Stimulated activated naive B cell treated with anti-CD40 and anti-IgM and Interleukin-4, amounts not matched to agents 10 μg/mL and 1 μg/mL and 100 μg/mL, for 72 hours (primary cell): Measurements from ENCODE around the gene WDFY4.

Experiments used
- ATAC-seq, 2 donors: fragments of 150-1000 bp; cut with Tn5 transposase; replicated peaks; 2 replicates each; pipeline ENCODE4 v1.10.0; 2021; ENCODE audit warnings: moderate library complexity in 1 of 2
- DNase-seq: peaks from one replicate; pipeline ENCODE4 v3.0.0; 2021
- H3K27ac Mint-ChIP-seq: one replicate; pipeline ENCODE4 v1.8.0; 2022; ENCODE audit warnings: mild to moderate bottlenecking, mixed read lengths
- H3K27me3 Mint-ChIP-seq, 2 donors: one replicate each; pipeline ENCODE4 v1.8.0; 2022; ENCODE audit warnings: mixed read lengths in 2 of 2
- H3K36me3 Mint-ChIP-seq, 2 donors: one replicate each; pipeline ENCODE4 v1.8.0; 2022; ENCODE audit warnings: mixed read lengths in 2 of 2, mild to moderate bottlenecking in 1 of 2
- H3K4me1 Mint-ChIP-seq, 2 donors: one replicate each; pipeline ENCODE4 v1.8.0; 2022; ENCODE audit warnings: mixed read lengths in 2 of 2, mild to moderate bottlenecking in 1 of 2
- H3K4me3 Mint-ChIP-seq, 2 donors: one replicate each; pipeline ENCODE4 v1.8.0; 2022; ENCODE audit warnings: mild to moderate bottlenecking in 2 of 2, mixed read lengths in 2 of 2, moderate library complexity in 1 of 2
- H3K9me3 Mint-ChIP-seq, 2 donors: one replicate each; pipeline ENCODE4 v1.8.0; 2022; ENCODE audit warnings: mixed read lengths in 2 of 2, mild to moderate bottlenecking in 1 of 2

WDFY4 gene

GRCh38 chr10:48948470-48949037 is 263.9 kb downstream of the WDFY4 start:
- Mint-ChIP-seq H3K27me3 (no peaks in the 10 kb centered on the region), H3K36me3 (peaks cover 59 to 75% of the 10 kb centered on the region in 2 donors), H3K27ac (peak overlapping the region; percentile 59)

GRCh38 chr10:48951707-48952106 is 267.0 kb downstream of the WDFY4 start:
- Mint-ChIP-seq H3K36me3 (peaks cover 59 to 68% of the 10 kb centered on the region in 2 donors), H3K9me3 (no peaks in the 10 kb centered on the region), H3K27ac (peak overlapping the region; percentile 60), H3K27me3 (no peaks in the 10 kb centered on the region), H3K4me3 (peak overlapping the region in 1 of 2 donors; percentile 48), H3K4me1 (peaks cover under 1 to 17% of the 10 kb centered on the region in 2 donors)
- DNase-seq (no peak), ATAC-seq (no peak)

More at GRCh38 chr10:48948470-48949037, 263.9 kb downstream of the WDFY4 start:
- no peak for ATAC-seq
- DNase-seq, result no peak
- H3K9me3 Mint-ChIP-seq, result no peaks in the 10 kb centered on the region
- no peak overlapping the region for H3K4me3 Mint-ChIP-seq
- peaks cover 0 to 17% of the 10 kb centered on the region in 2 donors for H3K4me1 Mint-ChIP-seq

- Mint-ChIP-seq H3K4me3 (no peak overlapping the region), H3K27me3 (no peaks in the 10 kb centered on the region), H3K27ac (peak overlapping the region; percentile 84), H3K4me1 (peaks cover 3 to 25% of the 10 kb centered on the region in 2 donors), H3K36me3 (peaks cover 56 to 61% of the 10 kb centered on the region in 2 donors), H3K9me3 (no peaks in the 10 kb centered on the region)
- DNase-seq (no peak), ATAC-seq (no peak)
Observed at GRCh38 chr10:48957361-48958151, 272.9 kb downstream of the WDFY4 start.

DNA sequence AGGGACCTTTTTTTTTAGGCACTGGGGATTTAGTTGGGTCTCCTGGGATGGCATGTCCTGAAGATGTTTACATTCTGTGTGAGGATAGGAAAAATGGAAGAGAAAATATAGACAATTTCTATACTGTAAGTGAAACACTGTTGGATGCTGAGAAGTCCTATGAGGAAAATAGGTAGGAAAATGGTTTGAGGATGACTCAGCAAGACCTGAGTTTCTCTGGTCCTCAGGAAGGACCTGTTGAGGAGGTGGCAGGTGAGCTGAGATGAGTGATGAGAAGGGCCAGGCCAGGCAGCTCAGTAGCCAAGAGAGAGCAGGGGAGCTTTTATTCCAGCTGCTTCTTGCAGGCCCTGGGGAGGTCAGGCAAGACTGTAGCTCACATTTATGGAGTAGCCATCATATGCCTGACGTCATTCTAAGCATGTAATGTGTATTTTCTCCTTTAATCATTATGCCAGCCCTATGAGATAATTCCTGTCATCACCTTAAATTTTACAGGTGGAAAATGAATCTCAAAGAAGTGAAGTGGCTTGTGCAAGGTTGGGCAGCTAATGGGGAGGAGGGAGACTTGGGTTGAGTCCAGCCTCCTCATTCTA is 274.0 kb downstream of the WDFY4 start:
- H3K9me3 Mint-ChIP-seq, result no peaks in the 10 kb centered on the region
- peak overlapping the region; percentile 84 for H3K27ac Mint-ChIP-seq
- peaks cover 3 to 20% of the 10 kb centered on the region in 2 donors for H3K4me1 Mint-ChIP-seq
- peaks cover 51 to 61% of the 10 kb centered on the region in 2 donors for H3K36me3 Mint-ChIP-seq
- H3K4me3 Mint-ChIP-seq, result no peak overlapping the region
- ATAC-seq (no peak), DNase-seq (no peak)
- no peaks in the 10 kb centered on the region for H3K27me3 Mint-ChIP-seq

GRCh38 chr10:48964038-48964437 is 279.4 kb downstream of the WDFY4 start:
- Mint-ChIP-seq H3K27me3 (no peaks in the 10 kb centered on the region), H3K4me3 (no peak overlapping the region), H3K27ac (peak overlapping the region; percentile 79), H3K4me1 (peaks cover 2 to 5% of the 10 kb centered on the region in 2 donors), H3K9me3 (no peaks in the 10 kb centered on the region), H3K36me3 (peaks cover 49 to 74% of the 10 kb centered on the region in 2 donors)
- ATAC-seq (no peak), DNase-seq (no peak)

DNA sequence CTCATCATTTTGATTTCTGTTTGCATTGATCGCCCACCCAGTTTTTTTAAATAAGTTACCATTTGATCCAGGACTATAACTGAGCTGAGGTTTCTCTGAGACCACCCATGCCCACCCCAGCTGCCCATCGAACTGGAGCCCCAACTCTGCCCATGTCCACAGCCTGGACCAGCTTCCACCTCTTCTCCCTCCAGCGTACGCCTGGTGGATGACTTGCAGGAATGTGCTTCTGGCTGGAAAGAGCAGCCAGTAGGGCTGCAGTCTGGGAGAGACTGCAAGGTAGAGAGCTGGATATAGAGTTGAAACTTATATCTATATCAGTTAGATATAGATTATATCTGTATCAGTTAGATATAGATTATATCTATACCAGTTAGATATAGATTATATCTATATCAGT is 280.8 kb downstream of the WDFY4 start:
- DNase-seq, result no peak
- no peak for ATAC-seq
- Mint-ChIP-seq H3K4me1 (peaks cover 0 to 2% of the 10 kb centered on the region in 2 donors), H3K9me3 (no peaks in the 10 kb centered on the region), H3K27ac (peak overlapping the region; percentile 76), H3K27me3 (no peaks in the 10 kb centered on the region), H3K36me3 (peaks cover 52 to 76% of the 10 kb centered on the region in 2 donors), H3K4me3 (no peak overlapping the region)

- no peak for DNase-seq
- Mint-ChIP-seq H3K9me3 (no peaks in the 10 kb centered on the region), H3K36me3 (peaks cover 60 to 78% of the 10 kb centered on the region in 2 donors), H3K27me3 (no peaks in the 10 kb centered on the region), H3K4me3 (peak overlapping the region in 1 of 2 donors; percentile 32), H3K27ac (peak overlapping the region; percentile 62), H3K4me1 (peaks cover 0 to 2% of the 10 kb centered on the region in 2 donors)
- ATAC-seq, result no peak
Observed at GRCh38 chr10:48968036-48968435, 283.4 kb downstream of the WDFY4 start.

DNA sequence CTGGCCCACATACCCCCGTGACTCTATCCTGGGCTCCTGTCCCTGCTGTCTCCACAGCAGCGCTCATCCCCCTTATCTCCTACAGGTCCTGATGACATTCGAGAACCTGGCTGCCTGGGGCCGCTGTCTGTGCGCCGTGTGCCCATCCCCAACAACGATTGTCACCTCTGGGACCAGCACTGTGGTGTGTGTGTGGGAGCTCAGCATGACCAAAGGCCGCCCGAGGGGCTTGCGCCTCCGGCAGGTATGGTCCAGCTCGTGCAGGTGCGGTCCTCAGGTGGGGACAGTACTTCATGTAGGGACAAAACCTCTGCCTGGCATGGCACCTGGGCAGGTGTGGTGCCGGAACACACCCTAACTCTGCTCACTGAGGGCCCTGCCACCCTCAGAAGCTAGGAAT is 285.4 kb downstream of the WDFY4 start:
- Mint-ChIP-seq H3K9me3 (no peaks in the 10 kb centered on the region), H3K4me3 (no peak overlapping the region), H3K4me1 (no peaks in the 10 kb centered on the region), H3K27me3 (no peaks in the 10 kb centered on the region), H3K36me3 (peaks cover 62 to 75% of the 10 kb centered on the region in 2 donors), H3K27ac (peak overlapping the region; percentile 49)
- ATAC-seq (no peak), DNase-seq (no peak)

DNA sequence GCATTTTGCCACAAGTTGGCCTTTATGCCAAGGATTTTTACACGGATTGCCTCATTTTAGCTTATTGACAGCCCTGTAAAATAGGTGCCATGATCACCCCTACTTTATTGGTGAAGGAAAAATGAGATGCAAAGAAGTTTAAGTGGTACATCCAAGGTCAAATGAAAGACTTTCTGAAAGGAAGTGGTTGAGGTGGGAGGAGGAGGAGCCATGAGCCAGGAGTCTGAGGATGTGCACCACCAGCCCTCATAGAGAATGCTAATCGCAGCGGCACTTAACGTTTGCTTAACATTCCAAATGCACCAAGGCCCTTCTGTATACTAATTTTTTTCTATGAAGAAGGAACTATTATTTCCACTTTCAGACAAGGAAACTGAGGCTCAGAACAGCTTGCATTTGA is 286.0 kb downstream of the WDFY4 start:
- no peaks in the 10 kb centered on the region for H3K9me3 Mint-ChIP-seq
- peaks cover 0 to 2% of the 10 kb centered on the region in 2 donors for H3K4me1 Mint-ChIP-seq
- no peak overlapping the region for H3K27ac Mint-ChIP-seq
- ATAC-seq (no peak), DNase-seq (no peak)
- no peak overlapping the region for H3K4me3 Mint-ChIP-seq
- peaks cover 61 to 76% of the 10 kb centered on the region in 2 donors for H3K36me3 Mint-ChIP-seq
- H3K27me3 Mint-ChIP-seq, result no peaks in the 10 kb centered on the region

- no peak for DNase-seq
- H3K4me1 Mint-ChIP-seq, result peaks cover 0 to 3% of the 10 kb centered on the region in 2 donors
- peak overlapping the region; percentile 68 for H3K27ac Mint-ChIP-seq
- no peaks in the 10 kb centered on the region for H3K9me3 Mint-ChIP-seq
- ATAC-seq, result no peak
- H3K36me3 Mint-ChIP-seq, result peaks cover 70 to 82% of the 10 kb centered on the region in 2 donors
- H3K27me3 Mint-ChIP-seq, result no peaks in the 10 kb centered on the region
- H3K4me3 Mint-ChIP-seq, result no peak overlapping the region
Observed at GRCh38 chr10:48973065-48973464, 288.4 kb downstream of the WDFY4 start.

- Mint-ChIP-seq H3K4me1 (peaks cover 0 to 3% of the 10 kb centered on the region in 2 donors), H3K9me3 (no peaks in the 10 kb centered on the region), H3K27ac (peak overlapping the region; percentile 31), H3K36me3 (peaks cover 75 to 87% of the 10 kb centered on the region in 2 donors), H3K27me3 (no peaks in the 10 kb centered on the region), H3K4me3 (no peak overlapping the region)
- ATAC-seq (no peak), DNase-seq (no peak)
Observed at GRCh38 chr10:48974510-48975156, 290.0 kb downstream of the WDFY4 start.

DNA sequence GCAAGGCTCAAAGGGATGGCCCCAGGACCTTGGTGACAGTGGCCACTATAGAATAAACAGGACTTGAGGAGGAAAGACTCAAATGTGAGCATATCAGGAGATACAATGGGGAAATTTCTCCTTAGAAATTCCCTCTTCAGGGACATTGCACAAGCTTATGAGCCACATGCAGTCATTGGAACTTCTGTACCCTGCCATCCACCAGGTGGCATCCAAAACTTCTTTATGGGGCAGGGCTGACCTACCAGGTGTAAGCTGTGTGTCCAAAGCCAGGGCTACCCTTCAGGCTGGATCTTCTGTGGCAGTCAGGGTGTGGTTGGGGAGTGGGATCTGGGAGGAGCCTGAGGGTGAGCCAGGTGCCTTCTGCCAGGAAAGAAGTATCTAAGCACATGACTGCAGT is 291.5 kb downstream of the WDFY4 start:
- Mint-ChIP-seq H3K9me3 (no peaks in the 10 kb centered on the region), H3K27me3 (no peaks in the 10 kb centered on the region), H3K4me1 (peaks cover 0 to 3% of the 10 kb centered on the region in 2 donors), H3K4me3 (no peak overlapping the region), H3K36me3 (peaks cover 64 to 86% of the 10 kb centered on the region in 2 donors), H3K27ac (peak overlapping the region; percentile 5)
- DNase-seq (no peak), ATAC-seq (peak; percentile 27 to 31)

- ATAC-seq, result no peak
- peak overlapping the region; percentile 80 for H3K27ac Mint-ChIP-seq
- H3K36me3 Mint-ChIP-seq, result peaks cover 63 to 86% of the 10 kb centered on the region in 2 donors
- H3K4me1 Mint-ChIP-seq, result peaks cover 0 to 4% of the 10 kb centered on the region in 2 donors
- no peak overlapping the region for H3K4me3 Mint-ChIP-seq
- DNase-seq, result no peak
- H3K9me3 Mint-ChIP-seq, result no peaks in the 10 kb centered on the region
- H3K27me3 Mint-ChIP-seq, result no peaks in the 10 kb centered on the region
Observed at GRCh38 chr10:48978318-48978717, 293.6 kb downstream of the WDFY4 start.

DNA sequence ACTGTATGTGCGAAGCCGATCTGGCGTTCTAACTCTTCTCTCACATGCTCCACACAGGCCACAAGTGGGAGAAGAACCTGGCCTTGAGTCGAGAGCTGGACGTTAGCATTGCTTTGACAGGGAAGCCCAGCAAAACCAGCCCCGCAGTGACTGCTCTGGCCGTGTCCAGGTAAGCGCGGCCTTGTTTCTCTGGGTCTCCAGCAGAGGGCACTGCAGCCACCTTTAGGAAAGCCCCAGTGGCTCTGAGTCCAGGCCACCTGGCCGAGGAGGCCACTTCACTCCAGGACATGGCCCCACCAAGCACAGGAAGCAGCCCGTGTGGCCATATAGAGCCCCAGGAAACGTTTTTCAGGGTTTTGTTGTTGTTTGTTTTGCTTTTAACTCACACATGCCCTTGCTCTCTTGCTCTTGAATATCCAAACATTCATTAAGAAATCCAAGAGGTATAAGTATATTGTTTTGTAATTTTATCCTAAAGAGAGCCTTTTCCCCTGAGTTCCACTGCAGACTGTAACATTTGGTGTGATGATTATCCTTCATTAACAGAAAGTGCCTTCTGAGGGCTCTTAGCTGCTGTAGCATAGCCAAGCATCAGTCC is 296.7 kb downstream of the WDFY4 start:
- DNase-seq (peak; percentile 21), ATAC-seq (peak; percentile 56 to 65)
- Mint-ChIP-seq H3K4me1 (peaks cover 6 to 11% of the 10 kb centered on the region in 2 donors), H3K27me3 (no peaks in the 10 kb centered on the region), H3K4me3 (no peak overlapping the region), H3K9me3 (no peaks in the 10 kb centered on the region), H3K27ac (no peak overlapping the region), H3K36me3 (peaks cover 60 to 85% of the 10 kb centered on the region in 2 donors)
